Pancreas (tissue), 10 donors: ENCODE measurements around the gene CCHCR1. TPM values are rescaled to one million over a fixed set of nuclear protein-coding genes. Genes with fewer than 3 reads are reported as not detected.

Experiments used
- ATAC-seq, 4 donors: fragments of 200-7000 bp; cut with Tn5 transposase; one replicate each; pipeline versions ENCODE4 v1.8.0 to v1.9.1; 2020; ENCODE audit warnings: mild to moderate bottlenecking in 4 of 4, moderate library complexity in 4 of 4
- DNase-seq, 6 donors: peaks; one replicate each; pipeline ENCODE4 v3.0.0-alpha.2; 2020
- FAIRE-seq: peaks from 2 replicates; lab custom pipeline; 2012; peaks lifted over from hg19 to GRCh38; lab: Jason Lieb, UNC
- H3K27ac ChIP-seq, 4 donors: fragments of 200-600 bp; sonication (generic); 1 replicate in 3 of 4; 2 replicates in 1 of 4; pipeline versions ENCODE4 v1.5.0 to v1.8.0; 2020
- H3K27me3 ChIP-seq, 4 donors: fragments of 200-600 bp; one replicate each; pipeline ENCODE4 v1.8.0; 2021
- H3K36me3 ChIP-seq, 3 donors: fragments of 200-600 bp; sonication (generic) in 1 of 3; one replicate each; pipeline versions ENCODE4 v1.5.0 to v1.8.0; 2020 to 2021
- H3K4me1 ChIP-seq, 3 donors: fragments of 200-600 bp; one replicate each; pipeline ENCODE4 v1.8.0; 2021
- H3K4me3 ChIP-seq, 4 donors: fragments of 200-600 bp; sonication (generic) in 2 of 4; one replicate each; pipeline versions ENCODE4 v1.5.0 to v1.8.0; 2020 to 2021
- H3K9me3 ChIP-seq, 4 donors: fragments of 200-600 bp; one replicate each; pipeline ENCODE4 v1.8.0; 2021
- CTCF ChIP-seq, 4 donors: fragments of 200-600 bp; sonication (generic) in 3 of 4; IDR thresholded peaks; one replicate each; pipeline versions ENCODE4 v1.5.0 to v1.8.0; 2021; ENCODE audit warnings: antibody characterized with exemption in 4 of 4
- WGBS, 2 donors: extraction: QIAGEN DNeasy Blood & Tissue Kit; methylation state at CpG; one replicate each; pipeline ENCODE4 v1.1.7; 2013; 5-methylcytosine and 5-hydroxymethylcytosine counted together
- intact Hi-C, 3 donors: fragments of 100-400 bp; cut with DNase I; formaldehyde crosslinking; loops; one replicate each; pipeline versions ENCODE4 v1.11.1 to v1.14.2; 2022
- polyA plus RNA-seq, 2 donors: library from polyadenylated mRNA; stranded (reverse); fragments of 200-250 nt; gene quantifications; one replicate each; pipeline ENCODE4 v1.2.3, GENCODE V29; 2013
- total RNA-seq, 6 donors: library from RNA; stranded (reverse); fragmentation: NEBNext Ultra II Directional in 4 of 6; extraction: Animal tissue kit (Norgen Biotek cat#: 25700) in 4 of 6; gene quantifications; one replicate each; pipeline versions ENCODE4 v1.2.1 to v1.2.4, GENCODE V29; 2021 to 2023
- donor health status: healthy with polysubstance abuse.
- donor health status: DM: no; HTN: no; CAD: no; lungs with moderate emphysema.
- donor health status: DM: no; HTN: no; CAD: no.
- donor health status: control.
- donor health status: control.
- donor health status: Bipolar disorder and iron deficiency.
- donor health status: DM: yes; HTN: yes; CAD: no.
- donor health status: DM: no; HTN: no; CAD: no.
- donor health status: DM: no; HTN: no; CAD: no.
- donor health status: DM: yes; HTN: yes; CAD: no.

Gene CCHCR1
- total and polyA plus RNA-seq, 8 donors: 6.7 to 27.0 (median 15.6) TPM

DNA sequence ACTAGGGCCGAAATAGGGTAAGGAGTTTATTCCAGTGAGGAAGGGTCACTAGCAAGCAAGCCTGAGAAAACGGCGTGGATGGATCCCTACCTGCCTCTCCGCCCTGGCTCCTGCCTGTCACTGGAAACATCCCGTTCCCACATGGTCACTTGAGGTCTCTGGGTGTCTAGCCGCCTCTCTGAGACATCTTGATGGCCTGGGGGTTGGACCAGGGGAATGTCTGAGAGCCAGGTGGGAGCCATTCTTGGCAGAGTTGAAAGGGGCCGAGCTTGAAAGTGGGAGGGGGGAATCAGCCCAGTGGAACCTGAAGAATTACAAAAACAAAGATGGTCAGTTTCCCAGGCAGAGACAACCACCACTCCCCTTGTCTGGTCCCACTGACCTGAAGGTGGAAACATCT lies 961 bp downstream of the CCHCR1 start:
- 91 to 93% methylated on average over 7 of the region's 7 CpGs for WGBS, 2 donors
- TF ChIP-seq CTCF (IDR thresholded peaks at IDR 0.05): no peak
- ATAC-seq (no peak), DNase-seq (no peak), FAIRE-seq (no peak)
- Histone ChIP-seq H3K9me3 (no peaks in the 10 kb centered on the region), H3K27me3 (no peaks in the 10 kb centered on the region), H3K27ac (no peak overlapping the region), H3K4me1 (peaks cover 0 to 9% (median 4%) of the 10 kb centered on the region in 3 donors), H3K36me3 (no peaks in the 10 kb centered on the region), H3K4me3 (no peak overlapping the region)
- intact Hi-C loops: no loop called here

- H3K9me3 ChIP-seq: no peaks in the 10 kb centered on the region
- H3K36me3 ChIP-seq: peaks cover 0 to 4% (median 0%) of the 10 kb centered on the region in 3 donors
- intact Hi-C loops: no loop called here
- no peak for DNase-seq
- no peaks in the 10 kb centered on the region for H3K27me3 ChIP-seq
- WGBS, 2 donors: 96 to 97% methylated on average over 15 of the region's 15 CpGs
- FAIRE-seq: no peak
- H3K4me1 ChIP-seq: peaks cover 0 to 9% (median 4%) of the 10 kb centered on the region in 3 donors
- ATAC-seq: no peak
- no peak overlapping the region for H3K4me3 ChIP-seq
- no peak overlapping the region for H3K27ac ChIP-seq
- TF ChIP-seq CTCF (IDR thresholded peaks at IDR 0.05): no peak
These were observed 3.2 kb downstream of the CCHCR1 start for GRCh38 chr6:31154436-31154835.

DNA sequence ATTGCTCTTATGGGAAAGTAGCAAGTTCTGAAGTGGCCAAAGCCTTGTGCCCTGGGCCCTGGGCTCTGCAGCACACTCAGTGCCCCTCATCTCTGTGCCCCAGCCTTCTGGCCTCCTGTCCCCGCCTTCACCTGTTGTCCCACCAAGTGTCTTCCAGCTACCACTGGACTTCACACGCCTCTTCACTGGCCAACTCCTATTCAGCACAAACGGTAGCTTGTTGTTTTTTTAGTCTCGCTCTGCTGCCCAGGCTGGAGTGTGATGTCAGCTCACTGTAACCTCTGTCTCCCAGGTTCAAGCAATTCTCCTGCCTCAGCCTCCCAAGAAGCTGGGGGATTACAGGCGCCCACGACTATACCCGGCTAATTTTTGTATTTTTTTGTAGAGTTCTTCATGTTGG lies 4.8 kb downstream of the CCHCR1 start:
- DNase-seq (no peak), ATAC-seq (no peak), FAIRE-seq (no peak)
- H3K27me3 ChIP-seq: no peaks in the 10 kb centered on the region
- no peak for TF ChIP-seq CTCF (IDR thresholded peaks at IDR 0.05)
- WGBS, 2 donors: 87 to 98% methylated on average over 7 of the region's 7 CpGs
- H3K9me3 ChIP-seq: no peaks in the 10 kb centered on the region
- intact Hi-C loops: no loop called here
- no peak overlapping the region for H3K4me3 ChIP-seq
- peaks cover 0 to 4% (median 0%) of the 10 kb centered on the region in 3 donors for H3K4me1 ChIP-seq
- H3K27ac ChIP-seq: no peak overlapping the region
- peaks cover 0 to 4% (median 0%) of the 10 kb centered on the region in 3 donors for H3K36me3 ChIP-seq

GRCh38 chr6:31149827-31150447 lies 7.7 kb downstream of the CCHCR1 start:
- WGBS, 2 donors: 87 to 91% methylated on average over 6 of the region's 6 CpGs
- intact Hi-C loops: no loop called here
- ATAC-seq: no peak
- no peak for TF ChIP-seq CTCF (IDR thresholded peaks at IDR 0.05)
- no peak for FAIRE-seq
- no peaks in the 10 kb centered on the region for H3K27me3 ChIP-seq
- DNase-seq: no peak
- no peak overlapping the region for H3K27ac ChIP-seq
- no peaks in the 10 kb centered on the region for H3K9me3 ChIP-seq
- H3K4me3 ChIP-seq: no peak overlapping the region
- H3K36me3 ChIP-seq: peaks cover 0 to 4% (median 0%) of the 10 kb centered on the region in 3 donors
- H3K4me1 ChIP-seq: no peaks in the 10 kb centered on the region

GRCh38 chr6:31145386-31145785 lies 12.2 kb downstream of the CCHCR1 start:
- TF ChIP-seq CTCF (IDR thresholded peaks at IDR 0.05): no peak
- H3K9me3 ChIP-seq: no peaks in the 10 kb centered on the region
- peaks cover 0 to 4% (median 0%) of the 10 kb centered on the region in 3 donors for H3K36me3 ChIP-seq
- no peak for ATAC-seq
- H3K4me3 ChIP-seq: no peak overlapping the region
- WGBS, 2 donors: 94 to 98% methylated on average over 10 of the region's 10 CpGs
- H3K27ac ChIP-seq: no peak overlapping the region
- H3K4me1 ChIP-seq: no peaks in the 10 kb centered on the region
- no peaks in the 10 kb centered on the region for H3K27me3 ChIP-seq
- no peak for FAIRE-seq
- intact Hi-C loops: no loop called here
- no peak for DNase-seq
